ENCODE data around the gene CLEC4F.

CLEC4F gene

DNA sequence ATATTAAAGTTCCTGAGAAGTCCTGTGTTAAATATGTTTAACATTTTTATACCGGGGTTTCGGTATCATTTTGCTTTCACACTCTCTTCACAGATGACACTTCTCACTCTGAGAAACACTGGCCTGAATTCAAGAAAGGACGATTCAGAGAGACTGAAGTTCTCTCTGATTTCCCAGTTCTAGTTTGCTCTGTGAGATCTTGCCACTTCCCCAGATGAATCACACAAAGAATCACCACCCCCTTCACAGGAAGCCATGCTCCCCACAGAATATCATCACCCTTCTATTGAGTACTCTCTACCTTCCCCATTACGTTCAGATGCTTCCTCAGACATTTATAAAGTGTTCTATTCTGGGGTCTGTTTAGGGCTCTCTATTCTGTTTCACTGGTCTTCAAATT, 31.3 kb upstream of the CLEC4F start:
- TF ChIP-seq, protein P1, sequence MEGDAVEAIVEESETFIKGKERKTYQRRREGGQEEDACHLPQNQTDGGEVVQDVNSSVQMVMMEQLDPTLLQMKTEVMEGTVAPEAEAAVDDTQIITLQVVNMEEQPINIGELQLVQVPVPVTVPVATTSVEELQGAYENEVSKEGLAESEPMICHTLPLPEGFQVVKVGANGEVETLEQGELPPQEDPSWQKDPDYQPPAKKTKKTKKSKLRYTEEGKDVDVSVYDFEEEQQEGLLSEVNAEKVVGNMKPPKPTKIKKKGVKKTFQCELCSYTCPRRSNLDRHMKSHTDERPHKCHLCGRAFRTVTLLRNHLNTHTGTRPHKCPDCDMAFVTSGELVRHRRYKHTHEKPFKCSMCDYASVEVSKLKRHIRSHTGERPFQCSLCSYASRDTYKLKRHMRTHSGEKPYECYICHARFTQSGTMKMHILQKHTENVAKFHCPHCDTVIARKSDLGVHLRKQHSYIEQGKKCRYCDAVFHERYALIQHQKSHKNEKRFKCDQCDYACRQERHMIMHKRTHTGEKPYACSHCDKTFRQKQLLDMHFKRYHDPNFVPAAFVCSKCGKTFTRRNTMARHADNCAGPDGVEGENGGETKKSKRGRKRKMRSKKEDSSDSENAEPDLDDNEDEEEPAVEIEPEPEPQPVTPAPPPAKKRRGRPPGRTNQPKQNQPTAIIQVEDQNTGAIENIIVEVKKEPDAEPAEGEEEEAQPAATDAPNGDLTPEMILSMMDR (IDR thresholded peaks at IDR 0.05; ENCODE audit: low read depth, low read length), result no peak
- DNase-seq (ENCODE audit: extremely low read depth, low read depth), result no peak

DNA sequence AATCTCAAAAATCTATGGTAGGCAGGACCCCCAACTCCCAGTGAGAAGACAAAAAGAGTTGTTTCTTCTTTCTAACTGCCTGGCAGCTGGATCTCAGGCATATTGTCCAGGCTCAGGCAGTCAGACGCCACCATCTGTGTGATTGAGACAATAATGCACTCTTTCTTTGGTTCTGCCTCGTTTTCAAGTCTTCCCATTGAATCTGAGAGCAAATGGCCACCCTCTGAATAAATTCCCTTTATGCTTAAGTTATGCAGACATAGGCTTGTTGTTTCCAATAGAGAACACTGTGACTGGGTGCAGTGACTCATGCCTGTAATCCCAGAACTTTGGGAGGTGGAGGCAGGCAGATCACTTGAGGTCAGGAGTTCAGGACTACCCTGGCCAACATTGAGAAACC, 30.5 kb upstream of the CLEC4F start:
- DNase-seq (ENCODE audit: extremely low read depth, low read depth), result no peak
- TF ChIP-seq, protein P1 (IDR thresholded peaks at IDR 0.05; ENCODE audit: low read depth, low read length), result no peak

DNA sequence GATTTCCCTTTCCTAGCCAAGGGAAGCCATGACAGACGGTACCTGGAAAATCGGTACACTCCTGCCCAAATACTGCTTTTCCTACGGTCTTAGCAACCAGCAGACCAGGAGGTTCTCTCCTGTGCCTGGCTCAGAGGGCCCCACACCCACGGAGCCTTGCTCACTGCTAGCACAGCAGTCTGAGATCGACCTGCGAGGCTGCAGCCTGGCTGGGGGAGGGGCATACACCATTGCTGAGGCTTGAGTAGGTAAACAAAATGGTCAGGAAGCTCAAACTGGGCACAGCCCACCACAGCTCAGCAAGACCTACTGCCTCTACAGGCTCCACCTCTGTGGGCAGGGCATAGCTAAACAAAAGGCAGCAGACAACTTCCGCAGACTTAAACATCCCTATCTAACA, 22.0 kb upstream of the CLEC4F start:
- no peak for DNase-seq (ENCODE audit: extremely low read depth, low read depth)
- TF ChIP-seq, protein P1 (IDR thresholded peaks at IDR 0.05; ENCODE audit: low read depth, low read length), result no peak

DNA sequence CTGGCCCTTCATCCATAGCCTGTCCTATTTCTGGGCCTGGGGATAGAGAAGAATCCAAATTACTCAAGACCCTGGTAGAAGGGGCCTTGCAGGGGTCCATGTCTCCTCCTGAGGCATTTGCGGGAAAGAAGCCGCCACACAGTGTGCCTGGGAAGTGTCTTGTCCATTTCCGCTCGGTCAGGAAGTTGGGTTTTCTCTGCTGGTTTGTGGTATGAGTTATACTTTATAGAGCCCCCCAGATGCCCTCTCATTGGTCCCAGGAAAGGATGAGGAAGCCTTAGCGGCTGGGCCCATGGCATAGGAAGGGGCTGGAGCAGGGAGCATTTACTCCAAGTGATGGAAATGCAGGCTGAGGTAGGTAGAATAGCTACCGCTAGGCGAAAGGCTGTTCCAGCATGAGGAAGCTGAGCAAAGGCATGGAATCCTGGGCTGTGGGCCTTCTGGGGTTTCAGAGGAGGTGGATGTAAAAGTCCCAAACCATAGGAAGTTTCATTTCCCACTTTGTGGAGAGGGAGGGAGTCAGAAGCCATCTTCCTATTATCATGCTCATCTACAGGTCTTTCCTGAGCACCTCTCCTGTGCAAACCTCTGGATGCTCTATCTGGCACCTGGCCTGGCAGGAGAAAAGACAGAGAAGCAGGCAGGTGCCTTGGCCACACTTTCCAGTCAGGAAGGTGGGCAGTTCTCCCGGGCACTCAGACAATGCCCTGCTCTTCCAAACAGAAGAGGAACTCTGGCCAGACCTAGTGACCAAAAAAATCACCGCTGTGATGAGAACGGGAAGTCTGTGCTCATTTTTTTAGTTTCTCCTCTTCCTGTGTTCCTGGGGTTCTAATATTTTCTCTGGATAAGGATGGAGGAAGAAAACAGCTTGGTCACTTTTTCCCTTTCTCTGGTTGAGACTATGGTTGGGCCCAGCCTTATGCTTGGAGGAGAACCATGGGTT, 17.9 kb upstream of the CLEC4F start:
- DNase-seq (ENCODE audit: extremely low read depth, low read depth), result no peak
- TF ChIP-seq, protein P1 (IDR thresholded peaks at IDR 0.05; ENCODE audit: low read depth, low read length), result no peak

DNA sequence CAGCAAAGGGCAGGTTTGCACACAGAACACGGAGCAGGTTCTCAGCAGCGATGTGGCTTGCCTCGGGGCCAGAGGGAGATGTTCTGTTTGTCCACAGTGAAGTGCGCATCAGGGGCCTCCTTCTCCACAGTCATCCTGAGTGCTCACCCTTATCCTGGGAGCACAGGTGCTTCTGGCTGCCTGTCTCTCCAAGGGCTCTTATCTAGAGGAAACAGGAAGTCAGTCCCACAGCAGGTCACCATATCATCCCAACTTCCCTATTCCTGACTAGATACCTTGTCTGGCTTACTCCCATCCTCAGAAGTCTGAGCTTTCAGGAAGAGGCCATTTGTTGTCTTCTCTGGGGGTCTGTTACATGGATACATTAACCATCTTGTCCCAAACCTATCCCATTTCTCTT, 15.2 kb upstream of the CLEC4F start, which contains the start of gene CD207:
Gene CD207 (minus strand): TSS at position 174 of the 400 bp plus-strand sequence. CDS start 40 bp downstream, at position 134.
- DNase-seq (ENCODE audit: extremely low read depth, low read depth), result no peak
- TF ChIP-seq, protein P1 (IDR thresholded peaks at IDR 0.05; ENCODE audit: low read depth, low read length), result no peak

DNA sequence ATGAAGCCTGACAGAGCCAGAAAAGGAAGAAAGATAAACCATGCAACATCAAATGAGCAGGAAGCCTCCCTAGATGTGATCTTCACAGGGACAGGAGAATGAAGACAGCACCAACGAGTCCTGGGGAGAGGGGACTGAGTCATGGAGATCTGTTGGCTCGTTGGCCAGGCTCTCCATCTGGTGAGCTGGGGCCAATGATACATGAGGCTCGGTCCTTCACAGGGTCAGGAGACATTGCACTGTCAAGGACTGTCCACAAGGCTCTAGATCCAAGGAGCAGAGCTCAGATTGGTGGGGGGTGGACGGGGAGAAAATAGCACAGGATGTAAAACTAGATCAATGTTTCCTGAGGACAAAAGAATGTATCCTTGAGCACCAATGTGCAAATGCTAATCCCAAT, 14.5 kb upstream of the CLEC4F start:
- no peak for DNase-seq (ENCODE audit: extremely low read depth, low read depth)
- TF ChIP-seq, protein P1 (IDR thresholded peaks at IDR 0.05; ENCODE audit: low read depth, low read length), result no peak

DNA sequence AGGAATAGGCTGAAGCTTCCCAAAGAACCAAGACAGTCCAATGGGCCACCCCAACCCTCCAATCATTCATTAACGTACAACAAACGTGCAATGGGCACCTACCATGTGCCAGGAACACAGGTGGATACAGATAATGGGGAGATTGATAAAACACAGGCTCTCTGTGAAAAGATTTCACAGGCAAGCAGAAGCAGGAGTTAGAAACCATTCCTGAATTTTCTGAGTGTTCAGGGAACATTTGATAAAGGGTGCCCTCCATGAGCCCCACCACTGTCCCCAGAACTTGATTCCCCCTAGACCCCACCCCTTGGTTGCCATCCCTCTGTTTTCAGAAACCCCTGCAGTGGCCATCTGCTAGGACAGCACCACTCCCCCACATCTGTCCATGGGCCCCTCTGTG, 13.7 kb upstream of the CLEC4F start:
- no peak for DNase-seq (ENCODE audit: extremely low read depth, low read depth)

More for the DNA sequence above, 13.7 kb upstream of the CLEC4F start:
- TF ChIP-seq, protein P1 (IDR thresholded peaks at IDR 0.05; ENCODE audit: low read depth, low read length), result no peak

All from AG09319 (cell line).